Measurements from ENCODE around the gene MICOS13.

DNA sequence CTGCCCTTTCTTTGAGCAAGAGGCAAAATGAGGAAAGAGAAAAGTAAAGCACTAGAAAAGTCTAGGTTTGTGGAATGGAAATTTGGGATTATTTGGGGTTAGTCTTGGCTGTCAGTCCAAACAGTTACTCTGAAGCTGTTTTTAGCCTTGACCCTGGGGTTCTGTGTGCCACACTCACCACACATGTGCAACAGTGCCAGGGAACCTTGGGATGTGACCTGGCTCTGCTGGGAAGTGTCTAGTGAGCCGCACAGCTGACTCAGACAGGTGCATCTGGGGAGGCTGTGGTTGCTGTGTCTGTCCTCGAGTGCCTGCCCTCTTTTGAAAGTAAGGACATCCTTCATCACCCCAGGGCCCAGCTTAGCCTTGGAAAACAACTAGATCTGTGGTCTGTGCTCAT, 15.8 kb downstream of the MICOS13 start:
- TF ChIP-seq, protein P1, sequence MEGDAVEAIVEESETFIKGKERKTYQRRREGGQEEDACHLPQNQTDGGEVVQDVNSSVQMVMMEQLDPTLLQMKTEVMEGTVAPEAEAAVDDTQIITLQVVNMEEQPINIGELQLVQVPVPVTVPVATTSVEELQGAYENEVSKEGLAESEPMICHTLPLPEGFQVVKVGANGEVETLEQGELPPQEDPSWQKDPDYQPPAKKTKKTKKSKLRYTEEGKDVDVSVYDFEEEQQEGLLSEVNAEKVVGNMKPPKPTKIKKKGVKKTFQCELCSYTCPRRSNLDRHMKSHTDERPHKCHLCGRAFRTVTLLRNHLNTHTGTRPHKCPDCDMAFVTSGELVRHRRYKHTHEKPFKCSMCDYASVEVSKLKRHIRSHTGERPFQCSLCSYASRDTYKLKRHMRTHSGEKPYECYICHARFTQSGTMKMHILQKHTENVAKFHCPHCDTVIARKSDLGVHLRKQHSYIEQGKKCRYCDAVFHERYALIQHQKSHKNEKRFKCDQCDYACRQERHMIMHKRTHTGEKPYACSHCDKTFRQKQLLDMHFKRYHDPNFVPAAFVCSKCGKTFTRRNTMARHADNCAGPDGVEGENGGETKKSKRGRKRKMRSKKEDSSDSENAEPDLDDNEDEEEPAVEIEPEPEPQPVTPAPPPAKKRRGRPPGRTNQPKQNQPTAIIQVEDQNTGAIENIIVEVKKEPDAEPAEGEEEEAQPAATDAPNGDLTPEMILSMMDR (IDR thresholded peaks at IDR 0.05), result no peak
- TF ChIP-seq POLR2A (IDR thresholded peaks at IDR 0.05) (no peak), POLR2AphosphoS5 (IDR thresholded peaks at IDR 0.05) (no peak), EP300 (IDR thresholded peaks at IDR 0.05) (no peak)
